Esophagus muscularis mucosa (tissue), 4 donors: Measurements from ENCODE around the gene PCBP3. TPM values are rescaled to one million over a fixed set of nuclear protein-coding genes. Genes with fewer than 3 reads are reported as not detected.
"Not testable (repeated sequence)": the region's sequence is repeated elsewhere in the genome, so short reads cannot be mapped to it uniquely, and the experiment has no call there.

Source experiments
- DNase-seq: peaks from one replicate; pipeline ENCODE4 v3.0.0-alpha.2; 2017; ENCODE audit errors: extremely low spot score
- H3K27ac ChIP-seq, 4 donors: fragments of 200-600 bp; sonication (generic); replicated peaks in 1 of 4; 1 replicate in 3 of 4; 2 replicates in 1 of 4; pipeline ENCODE4 v1.5.1; 2016 to 2019; ENCODE audit warnings: mild to moderate bottlenecking in 1 of 4
- H3K27me3 ChIP-seq, 4 donors: fragments of 200-600 bp; sonication (generic); one replicate each; pipeline versions ENCODE4 v1.5.1 to v1.6.0; 2016 to 2019
- H3K36me3 ChIP-seq, 4 donors: fragments of 200-600 bp; sonication (generic); one replicate each; pipeline ENCODE4 v1.5.1; 2016 to 2019
- H3K4me1 ChIP-seq, 4 donors: fragments of 200-600 bp; sonication (generic); one replicate each; pipeline ENCODE4 v1.5.1; 2016 to 2019
- H3K4me3 ChIP-seq, 4 donors: fragments of 200-600 bp; sonication (generic); 1 replicate in 2 of 4; 2 replicates in 2 of 4; pipeline ENCODE4 v1.5.1; 2016 to 2019; ENCODE audit warnings: mild to moderate bottlenecking in 4 of 4, moderate library complexity in 1 of 4
- H3K9me3 ChIP-seq, 4 donors: fragments of 200-600 bp; sonication (generic); 1 replicate in 3 of 4; 2 replicates in 1 of 4; pipeline ENCODE4 v1.5.1; 2016 to 2019
- EP300 ChIP-seq: sonication (generic); formaldehyde crosslinking; IDR thresholded peaks from one replicate; pipeline ENCODE4 v1.6.1; 2017; ENCODE audit warnings: antibody characterized with exemption
- POLR2A ChIP-seq: fragments of 450-650 bp; IDR thresholded peaks from one replicate; pipeline ENCODE4 v1.6.1; 2017; ENCODE audit warnings: antibody characterized with exemption, moderate library complexity, mild to moderate bottlenecking, low read depth
- POLR2AphosphoS5 ChIP-seq, 2 donors: sonication (generic); formaldehyde crosslinking; IDR thresholded peaks; one replicate each; pipeline ENCODE4 v1.6.1; 2017; ENCODE audit warnings: antibody characterized with exemption in 2 of 2
- WGBS: methylation state at CpG from one replicate; pipeline ENCODE4 v1.1.5; 2018; 5-methylcytosine and 5-hydroxymethylcytosine counted together
- intact Hi-C: fragments of 100-400 bp; cut with DNase I; formaldehyde crosslinking; loops from one replicate; pipeline ENCODE4 v1.15.1; 2023
- total RNA-seq, 4 donors: library from RNA; depleted of rRNA; stranded (reverse); fragments of >200 nt; gene quantifications; one replicate each; pipeline versions ENCODE4 v1.1.0 to v1.2.1, GENCODE V29; 2016
- TF ChIP-seq, protein P1 (sequence below), 3 experiments: fragments of 200-600 bp in 2 of 3; fragments of 450-650 bp in 1 of 3; sonication (generic) in 2 of 3; IDR thresholded peaks; one replicate each; pipeline ENCODE4 v1.5.1; 2017 to 2019; ENCODE audit warnings: antibody characterized with exemption in 3 of 3, mild to moderate bottlenecking in 2 of 3, moderate library complexity in 1 of 3

PCBP3 gene
- total RNA-seq, 4 donors from 2014 or later: 7.5 to 9.2 (median 8.1) TPM

DNA sequence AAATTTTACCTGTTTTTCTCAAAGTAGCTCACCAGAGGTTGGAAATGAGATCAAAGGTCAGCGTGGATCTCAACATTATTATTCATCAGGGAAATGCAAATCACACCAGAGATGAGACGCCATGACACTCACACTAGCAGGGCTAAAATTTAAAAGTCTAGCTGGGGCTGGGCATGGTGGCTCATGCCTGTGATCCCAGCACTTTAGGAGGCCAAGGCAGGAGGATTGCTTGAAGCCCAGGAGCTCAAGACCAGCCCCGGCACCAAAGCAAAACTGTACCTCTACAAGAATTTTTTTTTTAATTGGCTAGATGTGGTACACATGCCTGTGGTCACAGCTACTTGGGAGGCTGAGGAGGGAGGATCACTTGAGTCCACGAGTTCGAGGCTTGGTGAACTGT, 41.4 kb upstream of the PCBP3 start:
- peaks cover 0 to 35% (median 0%) of the 10 kb centered on the region in 4 donors for H3K27me3 ChIP-seq
- intact Hi-C loops: no loop called here
- no peak overlapping the region for H3K4me3 ChIP-seq
- H3K4me1 ChIP-seq: no peaks in the 10 kb centered on the region
- H3K36me3 ChIP-seq: no peaks in the 10 kb centered on the region
- H3K27ac ChIP-seq: no peak overlapping the region
- DNase-seq: no peak
- 87% methylated on average over 5 of the region's 5 CpGs for WGBS
- H3K9me3 ChIP-seq: peaks cover 0 to 25% (median 12%) of the 10 kb centered on the region in 4 donors
- no peak for TF ChIP-seq EP300

DNA sequence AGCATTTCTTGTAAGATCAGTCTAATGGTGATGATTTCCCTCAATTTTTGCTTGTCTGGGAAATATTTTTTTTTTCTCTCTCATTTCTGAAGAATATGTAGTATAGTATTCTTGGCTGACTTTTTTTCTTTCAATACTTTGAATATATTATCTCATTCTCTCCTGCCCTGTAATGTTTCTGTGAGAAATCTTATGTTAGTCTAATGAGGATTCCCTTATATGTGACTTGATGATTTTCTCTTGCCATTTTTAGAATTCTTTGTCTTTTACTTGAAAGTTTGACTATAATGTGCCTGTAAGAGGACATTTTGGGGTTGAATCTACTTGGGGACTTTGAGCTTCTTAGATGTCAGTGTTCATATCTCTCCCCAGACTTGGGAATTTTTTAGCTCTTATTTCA, 40.0 kb upstream of the PCBP3 start:
- H3K4me1 ChIP-seq: no peaks in the 10 kb centered on the region
- no peak overlapping the region for H3K27ac ChIP-seq
- H3K4me3 ChIP-seq: no peak overlapping the region
- peaks cover 0 to 25% (median 12%) of the 10 kb centered on the region in 4 donors for H3K9me3 ChIP-seq
- H3K27me3 ChIP-seq: peaks cover 0 to 43% (median 0%) of the 10 kb centered on the region in 4 donors
- TF ChIP-seq POLR2A (no peak), EP300 (no peak), POLR2AphosphoS5 (IDR thresholded peaks at IDR 0.05) (no peak)
- TF ChIP-seq, protein P1, sequence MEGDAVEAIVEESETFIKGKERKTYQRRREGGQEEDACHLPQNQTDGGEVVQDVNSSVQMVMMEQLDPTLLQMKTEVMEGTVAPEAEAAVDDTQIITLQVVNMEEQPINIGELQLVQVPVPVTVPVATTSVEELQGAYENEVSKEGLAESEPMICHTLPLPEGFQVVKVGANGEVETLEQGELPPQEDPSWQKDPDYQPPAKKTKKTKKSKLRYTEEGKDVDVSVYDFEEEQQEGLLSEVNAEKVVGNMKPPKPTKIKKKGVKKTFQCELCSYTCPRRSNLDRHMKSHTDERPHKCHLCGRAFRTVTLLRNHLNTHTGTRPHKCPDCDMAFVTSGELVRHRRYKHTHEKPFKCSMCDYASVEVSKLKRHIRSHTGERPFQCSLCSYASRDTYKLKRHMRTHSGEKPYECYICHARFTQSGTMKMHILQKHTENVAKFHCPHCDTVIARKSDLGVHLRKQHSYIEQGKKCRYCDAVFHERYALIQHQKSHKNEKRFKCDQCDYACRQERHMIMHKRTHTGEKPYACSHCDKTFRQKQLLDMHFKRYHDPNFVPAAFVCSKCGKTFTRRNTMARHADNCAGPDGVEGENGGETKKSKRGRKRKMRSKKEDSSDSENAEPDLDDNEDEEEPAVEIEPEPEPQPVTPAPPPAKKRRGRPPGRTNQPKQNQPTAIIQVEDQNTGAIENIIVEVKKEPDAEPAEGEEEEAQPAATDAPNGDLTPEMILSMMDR (IDR thresholded peaks at IDR 0.05): no peak
- H3K36me3 ChIP-seq: no peaks in the 10 kb centered on the region
- intact Hi-C loops: no loop called here
- no peak for DNase-seq

DNA sequence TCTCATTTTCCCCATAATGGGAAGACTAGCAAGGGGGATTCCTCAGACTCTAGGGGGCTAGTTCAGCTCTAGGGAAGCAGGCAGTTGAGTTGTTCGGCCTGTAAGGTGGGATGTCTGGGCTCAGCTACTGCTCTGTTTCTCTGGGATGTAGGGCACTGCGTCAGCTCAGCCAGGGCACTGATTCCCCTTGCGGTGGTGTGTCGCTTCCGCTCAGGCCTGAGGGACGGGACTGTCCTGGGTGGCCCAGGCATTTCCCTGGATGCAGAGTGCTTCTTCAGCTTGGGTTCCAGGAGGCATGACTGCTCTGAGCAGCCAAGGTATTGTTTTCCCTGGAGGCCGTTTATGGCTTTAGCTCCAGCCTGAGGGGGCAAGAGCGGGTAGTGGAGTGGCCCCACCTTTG, 38.8 kb upstream of the PCBP3 start:
- H3K27ac ChIP-seq, H3K4me1 ChIP-seq, intact Hi-C loops, H3K4me3 ChIP-seq, H3K36me3 ChIP-seq, DNase-seq: not testable (repeated sequence)
- WGBS: 86% methylated on average over 5 of the region's 8 CpGs
- peaks cover 0 to 25% (median 12%) of the 10 kb centered on the region in 4 donors for H3K9me3 ChIP-seq
- peaks cover 0 to 46% (median 0%) of the 10 kb centered on the region in 4 donors for H3K27me3 ChIP-seq

DNA sequence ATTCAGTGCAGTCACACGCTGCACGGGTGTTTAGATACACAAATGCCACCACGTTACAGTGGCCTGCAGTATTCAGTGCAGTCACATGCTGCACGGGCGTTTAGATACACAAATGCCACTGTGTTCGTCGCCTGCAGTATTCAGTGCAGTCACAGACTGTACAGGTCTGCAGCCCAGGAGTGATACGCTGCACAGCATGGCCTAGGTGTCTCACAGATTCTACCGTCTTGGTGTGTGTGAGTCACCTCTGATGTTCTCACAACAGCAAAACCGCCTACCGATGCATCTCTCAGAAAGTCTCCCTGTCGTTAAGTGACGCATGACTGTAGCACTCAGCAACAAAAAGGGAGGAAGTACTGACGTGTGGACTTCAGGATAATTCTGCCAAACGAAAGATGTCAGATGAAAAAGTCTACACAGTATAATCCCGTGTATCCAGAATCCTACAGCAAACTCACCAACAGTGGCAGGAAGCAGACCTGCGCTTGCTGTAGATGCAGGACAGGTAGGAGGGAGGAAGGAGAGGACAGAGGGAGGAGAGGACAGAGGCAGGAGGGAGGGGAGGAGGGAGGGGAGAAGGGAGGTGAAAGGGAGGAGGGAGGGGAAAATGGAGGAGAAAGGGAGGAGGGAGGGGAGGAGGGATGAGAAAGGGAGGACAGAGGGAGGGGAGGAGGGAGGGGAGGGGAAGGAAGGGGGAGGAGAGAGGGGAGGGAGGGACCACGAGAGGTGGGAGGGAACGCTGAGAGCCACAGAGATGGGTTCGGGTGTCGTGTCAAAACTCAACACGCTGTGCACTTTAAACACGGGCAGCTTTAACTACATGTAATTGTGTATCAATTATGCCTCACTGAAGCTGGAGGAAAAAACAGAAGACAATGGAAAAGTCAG, 36.3 kb upstream of the PCBP3 start:
- no peak overlapping the region for H3K27ac ChIP-seq
- 66% methylated on average over 22 of the region's 23 CpGs for WGBS
- no peak overlapping the region for H3K4me3 ChIP-seq
- H3K36me3 ChIP-seq: no peaks in the 10 kb centered on the region
- peaks cover 0 to 24% (median 12%) of the 10 kb centered on the region in 4 donors for H3K9me3 ChIP-seq
- intact Hi-C loops: no loop called here
- peaks cover 0 to 57% (median 0%) of the 10 kb centered on the region in 4 donors for H3K27me3 ChIP-seq
- H3K4me1 ChIP-seq: peaks cover 0 to 9% (median 5%) of the 10 kb centered on the region in 4 donors
- TF ChIP-seq, protein P1 (IDR thresholded peaks at IDR 0.05): no peak
- TF ChIP-seq EP300 (no peak), POLR2A (no peak), POLR2AphosphoS5 (IDR thresholded peaks at IDR 0.05) (no peak)
- DNase-seq: no peak

DNA sequence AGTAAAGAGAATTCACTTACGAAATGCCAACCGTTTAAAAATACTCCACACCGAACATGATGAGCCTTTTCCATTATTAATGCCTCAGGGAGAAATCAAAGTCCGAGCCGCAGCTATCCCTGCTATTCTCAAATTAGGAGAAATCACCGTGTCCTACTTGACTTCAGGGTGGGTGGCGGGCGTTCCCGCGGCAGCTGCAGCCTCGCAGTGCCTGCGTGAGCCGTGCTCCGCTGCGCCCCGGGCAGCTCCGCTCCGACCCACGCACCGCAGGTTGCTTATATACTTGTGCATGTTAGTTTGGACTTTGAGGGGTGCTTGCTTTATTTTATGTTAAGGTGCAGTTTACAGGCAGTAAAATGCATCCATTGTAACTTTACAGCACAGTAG, 35.6 kb upstream of the PCBP3 start:
- Histone ChIP-seq H3K27ac (no peak overlapping the region), H3K27me3 (peaks cover 0 to 57% (median 0%) of the 10 kb centered on the region in 4 donors), H3K4me3 (no peak overlapping the region), H3K4me1 (peaks cover 0 to 11% (median 7%) of the 10 kb centered on the region in 4 donors), H3K36me3 (no peaks in the 10 kb centered on the region), H3K9me3 (peaks cover 0 to 18% (median 12%) of the 10 kb centered on the region in 4 donors)
- DNase-seq: no peak
- intact Hi-C loops: no loop called here
- 78% methylated on average over 20 of the region's 20 CpGs for WGBS
- TF ChIP-seq, protein P1 (IDR thresholded peaks at IDR 0.05): no peak
- TF ChIP-seq POLR2A: no peak
- no peak for TF ChIP-seq EP300
- no peak for TF ChIP-seq POLR2AphosphoS5 (IDR thresholded peaks at IDR 0.05)

DNA sequence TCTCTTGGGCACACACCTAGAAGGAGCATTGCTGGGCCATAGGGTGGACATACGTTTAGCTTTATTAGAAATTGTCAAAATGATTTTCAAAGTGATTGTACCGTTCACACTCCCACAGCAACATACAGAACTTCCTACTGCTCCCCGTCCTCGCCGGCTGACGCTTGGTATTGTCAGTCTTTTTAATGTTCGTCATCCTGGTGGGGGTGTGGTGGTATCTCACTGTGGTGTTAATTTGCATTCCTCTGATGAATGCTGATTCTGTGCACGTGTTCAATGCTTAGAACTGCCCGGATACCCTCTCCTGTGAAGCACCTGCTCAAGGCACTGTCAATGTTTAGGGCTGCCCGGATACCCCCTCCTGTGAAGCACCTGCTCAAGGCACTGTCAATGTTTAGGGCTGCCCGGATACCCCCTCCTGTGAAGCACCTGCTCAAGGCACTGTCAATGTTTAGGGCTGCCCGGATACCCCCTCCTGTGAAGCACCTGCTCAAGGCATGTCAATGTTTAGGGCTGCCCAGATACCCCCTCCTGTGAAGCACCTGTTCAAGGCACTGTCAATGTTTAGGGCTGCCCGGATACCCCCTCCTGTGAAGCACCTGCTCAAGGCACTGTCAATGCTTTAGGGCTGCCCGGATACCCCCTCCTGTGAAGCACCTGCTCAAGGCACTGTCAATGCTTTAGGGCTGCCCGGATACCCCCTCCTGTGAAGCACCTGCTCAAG, 34.6 kb upstream of the PCBP3 start:
- H3K4me3 ChIP-seq, DNase-seq, H3K36me3 ChIP-seq, intact Hi-C loops, H3K9me3 ChIP-seq, H3K27ac ChIP-seq: not testable (repeated sequence)
- peaks cover 0 to 11% (median 7%) of the 10 kb centered on the region in 4 donors for H3K4me1 ChIP-seq
- WGBS: 68% methylated on average over 15 of the region's 15 CpGs
- H3K27me3 ChIP-seq: peaks cover 0 to 63% (median 0%) of the 10 kb centered on the region in 4 donors

DNA sequence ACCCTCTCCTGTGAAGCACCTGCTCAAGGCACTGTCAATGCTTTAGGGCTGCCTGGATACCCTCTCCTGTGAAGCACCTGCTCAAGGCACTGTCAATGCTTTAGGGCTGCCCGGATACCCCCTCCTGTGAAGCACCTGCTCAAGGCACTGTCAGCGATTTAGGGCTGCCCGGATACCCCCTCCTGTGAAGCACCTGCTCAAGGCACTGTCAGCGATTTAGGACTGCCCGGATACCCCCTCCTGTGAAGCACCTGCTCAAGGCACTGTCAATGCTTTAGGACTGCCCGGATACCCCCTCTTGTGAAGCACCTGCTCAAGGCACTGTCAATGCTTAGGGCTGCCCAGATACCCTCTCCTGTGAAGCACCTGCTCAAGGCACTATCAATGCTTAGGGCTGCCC, 33.9 kb upstream of the PCBP3 start:
- peaks cover 0 to 11% (median 7%) of the 10 kb centered on the region in 4 donors for H3K4me1 ChIP-seq
- H3K36me3 ChIP-seq, H3K4me3 ChIP-seq, H3K9me3 ChIP-seq, H3K27ac ChIP-seq, DNase-seq, intact Hi-C loops: not testable (repeated sequence)
- peaks cover 0 to 66% (median 0%) of the 10 kb centered on the region in 4 donors for H3K27me3 ChIP-seq
- 87% methylated on average over 4 of the region's 6 CpGs for WGBS
